SK-N-MC (cell line): ENCODE results near the gene GRAP2.

Experiments
- EZH2 ChIP-seq: fragments of 200-600 bp; sonication (generic); IDR thresholded peaks from one replicate; pipeline ENCODE4 v1.6.1; 2017; ENCODE audit warnings: antibody characterized with exemption
- POLR2AphosphoS5 ChIP-seq: IDR thresholded peaks from 2 replicates; pipeline ENCODE4 v1.6.1; 2012; ENCODE audit warnings: mild to moderate bottlenecking, low read depth, low read length, borderline replicate concordance

DNA sequence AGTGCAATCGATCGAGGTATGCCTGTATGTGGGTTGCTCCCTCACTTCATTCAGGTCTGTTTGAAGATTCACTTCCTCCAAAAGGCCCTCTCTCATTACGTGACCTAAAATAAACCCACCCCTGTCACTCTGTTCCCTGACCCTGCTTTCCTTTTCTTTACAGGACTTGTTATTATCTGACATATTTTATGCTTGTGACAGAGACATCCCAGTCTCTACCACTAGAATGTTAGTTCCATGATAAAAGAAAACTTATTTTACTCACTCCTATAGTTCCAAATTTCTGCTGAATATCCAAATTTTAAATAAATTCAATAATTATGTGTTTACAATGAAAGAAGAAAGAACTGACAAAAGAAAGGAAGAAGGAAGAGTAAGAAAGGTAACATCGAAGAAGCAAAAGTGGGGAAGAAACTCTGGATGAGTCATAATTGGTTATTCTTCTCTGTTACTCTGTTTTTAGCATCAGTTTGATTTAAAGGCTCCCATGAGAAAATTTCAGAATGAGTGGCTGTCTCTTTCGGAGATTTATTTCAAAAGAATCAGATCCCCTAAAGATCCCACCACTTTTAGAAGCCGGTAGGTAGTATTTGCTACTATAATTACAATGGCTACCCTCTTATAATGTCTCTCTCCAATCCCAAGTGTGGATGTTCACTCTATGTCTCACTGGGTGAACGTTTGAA, 40.8 kb upstream of the GRAP2 start:
- TF ChIP-seq POLR2AphosphoS5 (no peak), EZH2 (no peak)
